ENCODE data around the gene DENND5B.
"Not testable (repeated sequence)": the region's sequence is repeated elsewhere in the genome, so short reads cannot be mapped to it uniquely, and the experiment has no call there.

DENND5B gene

DNA sequence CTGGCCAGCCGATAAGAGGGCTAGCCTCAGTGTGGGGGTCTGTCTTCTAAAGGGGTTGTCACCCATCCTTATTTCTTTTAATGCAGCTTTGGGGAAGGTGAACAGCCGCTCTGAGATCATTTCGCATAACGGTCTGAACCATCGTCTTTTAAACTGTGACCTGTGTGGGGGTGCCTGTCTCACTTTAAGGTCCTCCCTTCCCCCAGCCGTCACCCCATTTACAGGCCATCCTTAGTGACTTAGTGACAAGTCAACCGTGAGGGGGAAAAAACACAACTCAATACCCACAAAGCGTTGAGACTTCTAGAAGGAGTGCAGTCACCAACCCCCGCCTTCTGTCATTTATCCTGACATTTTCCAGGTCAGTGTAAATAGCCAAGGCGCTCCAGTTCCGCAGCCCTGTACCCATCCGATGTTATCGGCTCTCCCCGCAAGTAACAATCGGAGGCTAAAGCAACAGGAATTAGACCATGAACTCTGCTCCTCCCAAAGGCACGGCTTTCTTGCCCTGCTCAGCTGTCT is 505 bp upstream of the DENND5B start:
- DNase-seq (ENCODE audit: low read depth), result no peak

DNA sequence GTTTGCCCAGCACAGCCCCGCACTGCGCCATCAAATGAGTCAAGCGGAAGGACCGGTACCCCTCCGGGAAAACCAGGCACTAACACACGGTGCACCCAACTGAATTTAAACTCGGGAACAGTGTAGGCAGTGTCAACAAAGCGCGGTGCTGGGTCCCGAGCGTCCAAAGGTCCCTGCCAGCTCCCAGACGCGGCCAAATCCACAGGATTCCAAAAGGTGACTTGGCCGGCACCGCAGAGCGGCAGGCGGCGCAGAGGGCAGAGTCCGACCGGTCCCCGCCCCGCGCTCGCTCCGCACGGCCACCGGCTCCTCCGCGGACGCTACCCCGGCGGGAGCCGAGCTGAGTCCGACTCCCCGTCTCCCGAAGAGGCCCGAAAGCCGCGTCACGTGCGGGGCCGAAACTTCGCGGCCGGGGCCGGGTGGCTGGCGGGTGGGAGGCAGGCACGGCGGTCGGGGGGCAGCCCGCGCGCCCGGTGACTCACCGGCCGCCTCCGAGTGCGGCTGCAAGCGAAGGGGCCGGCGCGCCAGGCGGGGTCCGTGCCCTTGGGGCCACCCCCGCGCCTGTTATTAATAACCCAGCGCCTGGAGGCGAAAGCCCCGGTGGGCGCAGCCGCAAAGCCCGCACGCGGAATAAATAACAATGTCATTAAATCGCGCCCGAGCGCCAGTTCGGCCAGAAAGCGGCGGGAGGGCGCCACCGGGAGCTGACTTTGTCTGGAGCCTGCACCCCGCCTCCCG is 863 bp downstream of the DENND5B start:
- DNase-seq (ENCODE audit: low read depth), result no peak

- no peak for DNase-seq (ENCODE audit: low read depth)
Measured at GRCh38 chr12:31589598-31589903, 1.4 kb downstream of the DENND5B start.

DNA sequence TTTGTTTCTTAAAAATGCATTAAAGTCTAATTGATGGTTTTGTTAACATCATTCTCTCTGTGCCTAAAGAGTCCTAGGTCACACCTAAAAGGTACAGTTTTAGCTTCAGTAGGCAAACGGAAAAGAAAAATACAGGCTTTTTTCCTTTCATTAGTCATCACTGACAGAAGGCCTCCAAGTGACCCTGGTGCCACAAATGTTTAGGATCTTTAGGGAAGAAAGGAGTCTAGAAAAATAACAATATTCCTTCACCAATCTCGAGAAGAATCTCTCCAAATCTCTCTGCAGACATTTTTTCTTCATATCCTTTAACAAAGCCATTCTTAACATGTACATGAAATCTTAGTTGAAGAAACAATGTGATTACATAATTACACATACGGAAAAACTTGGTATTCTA is 2.0 kb downstream of the DENND5B start:
- no peak for DNase-seq (ENCODE audit: low read depth)

GRCh38 chr12:31586728-31587127 is 4.2 kb downstream of the DENND5B start:
- DNase-seq (ENCODE audit: low read depth), result no peak

GRCh38 chr12:31585895-31586294 is 5.0 kb downstream of the DENND5B start:
- no peak for DNase-seq (ENCODE audit: low read depth)

- DNase-seq (ENCODE audit: low read depth), result no peak
Measured at GRCh38 chr12:31585271-31585670, 5.7 kb downstream of the DENND5B start.

DNA sequence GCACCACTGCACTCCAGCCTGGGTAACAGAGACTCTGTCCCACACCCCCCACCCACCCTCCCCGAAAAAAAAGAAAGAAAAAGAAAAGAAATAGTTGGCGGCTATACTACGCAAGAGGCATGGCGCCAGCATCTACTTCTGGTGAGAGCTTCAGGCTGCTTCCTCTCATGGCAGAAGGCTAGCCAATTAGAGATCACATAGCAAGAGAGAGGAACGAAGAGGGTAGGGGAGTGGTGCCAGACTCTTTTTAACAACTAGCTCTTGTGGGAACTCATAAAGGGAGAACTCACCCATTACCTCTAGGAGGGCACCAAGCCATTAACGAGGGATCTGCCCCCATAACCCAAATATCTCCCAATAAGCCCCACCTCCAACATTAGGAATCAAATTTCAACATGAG is 6.2 kb downstream of the DENND5B start:
- no peak for DNase-seq (ENCODE audit: low read depth)

DNA sequence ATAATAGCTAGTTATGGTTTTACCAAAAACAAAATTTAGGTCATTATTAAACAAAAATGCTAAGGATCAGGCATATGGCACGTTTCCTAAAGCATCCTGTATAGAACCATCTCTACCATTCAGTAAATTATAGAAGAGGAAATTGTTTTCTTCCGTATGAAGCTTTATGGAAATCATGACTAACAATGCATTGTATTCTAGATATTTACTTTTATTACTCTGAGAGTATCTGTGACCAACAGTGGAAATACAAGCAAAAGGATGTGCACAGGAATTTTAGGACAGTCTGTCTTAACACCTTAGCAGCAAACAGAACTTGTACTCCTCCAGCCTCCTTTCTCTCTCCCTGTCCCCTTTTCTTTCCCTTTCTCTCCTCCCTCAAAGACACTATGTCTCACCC is 7.1 kb downstream of the DENND5B start:
- no peak for DNase-seq (ENCODE audit: low read depth)

DNA sequence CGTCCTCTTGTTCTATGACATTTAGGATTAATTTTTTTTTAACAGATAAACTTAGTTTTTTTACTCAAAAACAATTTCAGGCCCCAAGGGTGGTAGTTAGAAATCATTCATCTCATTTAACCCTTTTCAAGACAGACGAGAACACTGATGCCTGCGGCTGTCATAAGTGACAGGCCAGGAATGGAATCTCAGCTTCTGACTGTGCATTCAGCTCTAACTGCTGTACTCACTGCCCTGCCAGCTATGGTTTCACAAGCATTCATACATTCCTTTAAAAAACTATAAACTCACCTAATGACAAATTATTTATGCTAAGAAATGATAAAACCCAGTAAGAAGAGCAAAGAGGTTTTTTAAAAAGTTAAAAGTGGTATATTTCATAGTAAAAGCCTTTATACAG is 8.8 kb downstream of the DENND5B start:
- no peak for DNase-seq (ENCODE audit: low read depth)

DNA sequence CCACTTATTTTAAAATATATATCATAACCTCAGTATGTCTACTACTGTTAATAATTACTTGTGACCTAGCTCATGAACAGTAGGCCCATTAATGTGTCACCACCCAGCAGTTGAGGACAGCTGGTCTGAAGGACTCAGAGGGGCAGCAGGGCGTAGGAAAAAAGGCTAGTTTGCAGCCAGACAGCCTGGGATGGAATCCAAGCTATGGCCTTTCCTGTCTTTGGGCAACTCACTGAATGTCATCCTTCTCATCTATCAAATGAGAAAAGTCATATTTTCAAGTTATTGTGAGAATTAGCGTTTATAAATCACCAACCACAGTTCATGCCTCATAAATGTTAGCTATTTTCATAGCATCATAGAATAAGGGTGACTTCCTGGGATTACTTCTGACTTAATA is 12.3 kb downstream of the DENND5B start:
- no peak for DNase-seq (ENCODE audit: low read depth)

- no peak for DNase-seq (ENCODE audit: low read depth)
Measured at GRCh38 chr12:31574803-31575575, 15.9 kb downstream of the DENND5B start.

- DNase-seq (ENCODE audit: low read depth), result not testable (repeated sequence)
Measured at GRCh38 chr12:31574367-31574766, 16.6 kb downstream of the DENND5B start.

DNA sequence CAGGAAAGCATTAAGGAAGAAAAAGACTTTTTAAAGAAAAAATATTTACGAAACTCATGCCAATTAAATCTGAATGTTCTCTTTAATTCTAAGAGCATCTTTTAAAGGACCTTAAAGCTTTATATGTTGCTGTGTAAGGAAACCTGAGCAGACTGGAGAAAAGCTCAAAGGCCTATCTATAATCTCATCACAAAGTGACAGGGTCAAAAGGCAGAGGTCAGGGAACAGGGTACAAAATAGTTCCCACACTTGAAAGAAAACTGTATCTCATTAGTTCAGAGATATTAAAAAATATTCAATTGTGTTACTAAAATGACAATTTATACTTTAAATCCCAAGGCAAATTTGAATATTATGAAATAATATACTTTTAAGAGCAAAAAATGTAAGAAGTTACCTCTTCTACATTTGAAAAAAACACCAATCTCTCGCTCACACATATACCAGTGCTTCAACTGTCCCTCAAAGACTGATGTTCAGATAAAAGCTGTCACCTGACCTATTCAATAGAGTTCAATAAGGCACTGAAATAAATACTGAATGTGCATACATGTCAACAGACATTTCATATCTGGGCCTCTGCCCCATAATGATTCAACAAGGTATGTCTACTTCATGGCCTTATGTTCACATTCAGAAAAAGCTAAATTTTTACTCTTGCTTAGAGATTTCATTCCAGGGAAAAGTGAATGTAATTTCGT is 17.9 kb downstream of the DENND5B start:
- DNase-seq (ENCODE audit: low read depth), result no peak

- no peak for DNase-seq (ENCODE audit: low read depth)
Measured at GRCh38 chr12:31570880-31571279, 20.1 kb downstream of the DENND5B start.

DNA sequence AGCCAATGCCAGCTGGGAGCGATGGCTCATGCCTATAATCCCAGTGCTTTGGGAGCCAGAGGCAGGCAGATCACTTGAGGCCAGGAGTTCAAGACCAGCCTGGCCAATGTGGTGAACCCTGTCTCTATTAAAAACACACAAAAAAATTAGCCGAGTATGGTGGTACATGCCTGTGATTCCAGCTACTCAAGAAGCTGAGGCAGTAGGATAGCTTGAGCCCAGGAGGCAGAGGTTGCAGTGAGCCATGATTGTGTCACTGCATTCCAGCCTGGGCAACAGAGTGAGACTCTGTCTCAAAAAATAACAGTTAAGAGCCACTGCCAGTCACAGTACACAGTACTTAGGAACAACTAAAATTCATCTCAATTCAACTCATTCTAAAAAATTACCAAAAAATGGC is 21.4 kb downstream of the DENND5B start:
- DNase-seq (ENCODE audit: low read depth), result not testable (repeated sequence)

DNA sequence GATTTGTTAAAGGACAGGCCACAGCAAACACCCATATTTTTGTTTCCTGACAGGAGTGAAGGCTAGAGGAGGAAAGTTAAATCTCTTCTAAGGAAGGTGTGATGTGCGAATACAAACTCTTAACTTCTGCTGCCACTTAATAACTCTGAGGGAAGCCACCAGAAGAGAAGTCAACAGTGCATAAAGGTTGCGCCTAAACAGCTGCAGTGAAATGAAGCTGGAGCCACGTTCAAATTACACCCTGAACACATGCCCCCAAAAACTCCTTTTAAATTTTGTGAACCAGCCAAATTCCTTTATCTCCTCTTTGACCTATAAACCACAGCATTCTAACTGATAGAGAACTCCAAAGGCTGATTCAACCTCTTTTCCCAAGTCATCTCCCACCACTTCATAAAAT is 22.4 kb downstream of the DENND5B start:
- no peak for DNase-seq (ENCODE audit: low read depth)

GRCh38 chr12:31567029-31567428 is 23.9 kb downstream of the DENND5B start:
- no peak for DNase-seq (ENCODE audit: low read depth)

- DNase-seq (ENCODE audit: low read depth), result no peak
Measured at GRCh38 chr12:31566547-31566946, 24.4 kb downstream of the DENND5B start.

DNA sequence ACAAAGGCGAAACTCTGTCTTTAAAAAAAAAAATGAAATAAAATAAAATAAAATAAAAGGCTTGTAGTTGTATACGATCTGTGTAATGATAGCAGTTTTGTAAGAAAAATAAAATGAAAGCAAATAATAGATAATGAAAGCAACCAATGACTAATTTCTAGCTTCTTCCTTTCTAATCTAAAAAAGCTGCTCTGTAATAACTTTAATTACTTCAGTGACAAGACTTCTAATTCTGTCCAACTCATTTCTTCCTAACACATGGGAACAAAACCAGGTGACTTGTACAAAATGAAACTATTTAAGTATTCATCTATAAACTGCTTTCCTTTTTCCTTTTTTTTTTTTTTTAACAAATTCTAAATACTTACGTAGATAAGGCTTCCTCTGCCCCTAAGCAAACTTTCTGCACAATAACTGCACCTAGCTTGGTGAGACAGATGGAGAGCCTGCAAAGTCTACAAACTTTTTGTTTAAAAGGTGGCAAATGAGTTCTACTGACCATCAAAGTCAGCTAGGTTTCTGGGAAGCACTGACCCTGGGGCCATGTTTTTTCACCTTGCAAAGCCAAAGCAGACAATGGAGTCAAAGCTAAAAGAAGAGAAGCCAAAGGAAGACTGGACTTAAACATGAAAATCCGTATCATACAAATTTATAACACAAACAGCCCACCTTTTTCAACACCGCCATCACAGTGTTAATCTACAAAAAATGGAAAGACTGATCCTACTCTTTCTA is 28.2 kb downstream of the DENND5B start:
- DNase-seq (ENCODE audit: low read depth), result no peak

DNA sequence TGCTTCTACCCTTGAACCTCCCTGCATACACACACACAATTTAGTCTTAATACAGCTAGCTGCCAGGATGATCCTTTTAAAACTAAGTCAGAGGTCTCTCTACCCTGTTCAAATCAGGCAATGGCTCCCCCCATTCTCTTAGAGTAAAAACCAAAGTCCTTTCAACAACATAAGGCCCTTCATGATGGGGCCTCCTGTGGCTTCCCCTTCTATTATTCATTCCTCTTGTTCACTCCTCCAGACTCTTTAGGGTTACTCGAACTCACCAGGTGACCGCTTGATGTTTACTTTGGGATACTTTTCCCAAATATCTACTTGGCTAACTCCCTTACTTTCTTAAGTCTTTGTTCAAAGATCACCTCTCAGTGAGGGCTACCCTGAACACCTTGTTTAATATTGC is 30.4 kb downstream of the DENND5B start:
- no peak for DNase-seq (ENCODE audit: low read depth)

DNA sequence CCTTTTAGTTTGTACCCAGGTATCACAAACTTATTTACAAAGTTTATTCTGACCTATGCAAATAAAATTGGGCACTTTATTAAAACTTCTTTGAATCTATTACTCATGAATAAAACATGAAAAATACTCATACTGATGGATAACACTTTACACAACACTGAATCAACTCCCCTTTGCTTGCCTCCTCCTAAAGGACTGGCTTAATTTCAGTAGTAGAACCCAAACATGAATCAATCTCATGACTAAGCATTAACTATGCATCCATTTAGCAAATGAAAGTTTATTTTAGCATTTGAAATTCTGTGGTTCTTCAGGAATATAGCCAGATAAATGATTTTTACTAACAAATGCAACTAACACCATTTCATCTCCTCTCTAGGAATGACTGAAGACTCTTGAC is 32.4 kb downstream of the DENND5B start:
- no peak for DNase-seq (ENCODE audit: low read depth)
